Tibial nerve (tissue), 4 donors: ENCODE measurements around the gene BTBD9. TPM values are rescaled to one million over a fixed set of nuclear protein-coding genes. Genes with fewer than 3 reads are reported as not detected.

Source experiments
- DNase-seq, 2 donors: peaks; one replicate each; pipeline ENCODE4 v3.0.0-alpha.2; 2019; ENCODE audit warnings: low spot score in 2 of 2
- H3K27ac ChIP-seq, 4 donors: fragments of 200-600 bp; sonication (generic) in 3 of 4; one replicate each; pipeline ENCODE4 v1.5.1; 2017 to 2019; ENCODE audit warnings: mild to moderate bottlenecking in 1 of 4
- H3K27me3 ChIP-seq, 2 donors: fragments of 200-600 bp; sonication (generic) in 1 of 2; one replicate each; pipeline versions ENCODE4 v1.5.1 to v1.6.0; 2017 to 2019
- H3K36me3 ChIP-seq, 3 donors: fragments of 200-600 bp; sonication (generic); one replicate each; pipeline ENCODE4 v1.5.1; 2018 to 2019
- H3K4me1 ChIP-seq, 4 donors: fragments of 200-600 bp; sonication (generic) in 3 of 4; one replicate each; pipeline ENCODE4 v1.5.1; 2017 to 2019
- H3K4me3 ChIP-seq, 4 donors: fragments of 200-600 bp; sonication (generic) in 3 of 4; one replicate each; pipeline ENCODE4 v1.5.1; 2017 to 2019; ENCODE audit warnings: mild to moderate bottlenecking in 1 of 4, moderate library complexity in 1 of 4
- H3K9me3 ChIP-seq, 4 donors: fragments of 200-600 bp; sonication (generic) in 3 of 4; one replicate each; pipeline ENCODE4 v1.5.1; 2017 to 2019
- CTCF ChIP-seq, 5 experiments: fragments of 200-600 bp in 3 of 5; fragments of 450-650 bp in 2 of 5; sonication (generic) in 3 of 5; IDR thresholded peaks; one replicate each; pipeline ENCODE4 v1.5.1; 2016 to 2019; ENCODE audit warnings: antibody characterized with exemption in 5 of 5, mild to moderate bottlenecking in 3 of 5, moderate library complexity in 2 of 5
- EP300 ChIP-seq, 2 donors: sonication (generic); formaldehyde crosslinking; IDR thresholded peaks; one replicate each; pipeline ENCODE4 v1.6.1; 2017; ENCODE audit warnings: antibody characterized with exemption in 2 of 2, mild to moderate bottlenecking in 1 of 2
- POLR2A ChIP-seq, 2 donors: fragments of 450-650 bp; IDR thresholded peaks; one replicate each; pipeline ENCODE4 v1.6.1; 2017; ENCODE audit warnings: antibody characterized with exemption in 2 of 2, mild to moderate bottlenecking in 2 of 2, moderate library complexity in 2 of 2
- WGBS, 2 donors: methylation state at CpG; one replicate each; pipeline ENCODE4 v1.1.5; 2018; 5-methylcytosine and 5-hydroxymethylcytosine counted together
- total RNA-seq, 4 donors: library from RNA; depleted of rRNA; stranded (reverse); fragments of >200 nt; gene quantifications; one replicate each; pipeline ENCODE4 v1.1.0, GENCODE V29; 2016

The BTBD9 gene
- total RNA-seq, 4 donors from 2014 or later: 7.5 to 23.9 (median 10.7) TPM

GRCh38 chr6:38173909-38174308 is 465.8 kb downstream of the BTBD9 start:
- 96 to 98% methylated on average over 11 of the region's 11 CpGs for WGBS, 2 donors
- H3K9me3 ChIP-seq: no peaks in the 10 kb centered on the region
- H3K4me1 ChIP-seq: peaks cover 0 to 20% (median 0%) of the 10 kb centered on the region in 4 donors
- H3K36me3 ChIP-seq: peaks cover 0 to 40% (median 0%) of the 10 kb centered on the region in 3 donors
- TF ChIP-seq CTCF (IDR thresholded peaks at IDR 0.05) (no peak), EP300 (IDR thresholded peaks at IDR 0.05) (no peak), POLR2A (IDR thresholded peaks at IDR 0.05) (no peak)
- no peak overlapping the region for H3K4me3 ChIP-seq
- H3K27me3 ChIP-seq: no peaks in the 10 kb centered on the region
- H3K27ac ChIP-seq: no peak overlapping the region
- DNase-seq: no peak

- no peak for DNase-seq
- WGBS, 2 donors: 77 to 78% methylated on average over 14 of the region's 15 CpGs
- Histone ChIP-seq H3K36me3 (peaks cover 0 to 40% (median 0%) of the 10 kb centered on the region in 3 donors), H3K4me3 (no peak overlapping the region), H3K27me3 (no peaks in the 10 kb centered on the region), H3K4me1 (peaks cover 0 to 13% (median 0%) of the 10 kb centered on the region in 4 donors), H3K27ac (no peak overlapping the region), H3K9me3 (no peaks in the 10 kb centered on the region)
- TF ChIP-seq CTCF (IDR thresholded peaks at IDR 0.05): no peak
- no peak for TF ChIP-seq POLR2A (IDR thresholded peaks at IDR 0.05)
- no peak for TF ChIP-seq EP300 (IDR thresholded peaks at IDR 0.05)
Measured at GRCh38 chr6:38172739-38173410, 466.9 kb downstream of the BTBD9 start.

- Histone ChIP-seq H3K4me1 (peaks cover 0 to 6% (median 0%) of the 10 kb centered on the region in 4 donors), H3K36me3 (peaks cover 0 to 40% (median 0%) of the 10 kb centered on the region in 3 donors), H3K27ac (no peak overlapping the region), H3K4me3 (no peak overlapping the region), H3K27me3 (no peaks in the 10 kb centered on the region), H3K9me3 (no peaks in the 10 kb centered on the region)
- DNase-seq: no peak
- 86 to 90% methylated on average over 11 to 12 of the region's 13 CpGs for WGBS, 2 donors
- no peak for TF ChIP-seq POLR2A (IDR thresholded peaks at IDR 0.05)
Measured at GRCh38 chr6:38171997-38172738, 467.6 kb downstream of the BTBD9 start.

GRCh38 chr6:38170666-38171355 is 468.9 kb downstream of the BTBD9 start:
- no peaks in the 10 kb centered on the region for H3K9me3 ChIP-seq
- TF ChIP-seq CTCF (IDR thresholded peaks at IDR 0.05) (no peak), POLR2A (IDR thresholded peaks at IDR 0.05) (no peak), EP300 (IDR thresholded peaks at IDR 0.05) (no peak)
- H3K27me3 ChIP-seq: no peaks in the 10 kb centered on the region
- 80 to 82% methylated on average over 14 of the region's 14 CpGs for WGBS, 2 donors
- no peak overlapping the region for H3K27ac ChIP-seq
- no peak overlapping the region for H3K4me3 ChIP-seq
- no peaks in the 10 kb centered on the region for H3K4me1 ChIP-seq
- DNase-seq: no peak
- H3K36me3 ChIP-seq: peaks cover 0 to 39% (median 0%) of the 10 kb centered on the region in 3 donors

GRCh38 chr6:38169977-38170526 is 469.7 kb downstream of the BTBD9 start:
- Histone ChIP-seq H3K4me3 (no peak overlapping the region), H3K27ac (no peak overlapping the region), H3K9me3 (no peaks in the 10 kb centered on the region), H3K27me3 (no peaks in the 10 kb centered on the region), H3K36me3 (peaks cover 0 to 31% (median 0%) of the 10 kb centered on the region in 3 donors), H3K4me1 (peaks cover 0 to 3% (median 0%) of the 10 kb centered on the region in 4 donors)
- no peak for DNase-seq
- 84 to 88% methylated on average over 15 to 19 of the region's 19 CpGs for WGBS, 2 donors
- TF ChIP-seq CTCF (IDR thresholded peaks at IDR 0.05) (no peak), EP300 (IDR thresholded peaks at IDR 0.05) (no peak), POLR2A (IDR thresholded peaks at IDR 0.05) (no peak)
